ENCODE results near the gene IFNA6. TPM values are rescaled to one million over a fixed set of nuclear protein-coding genes. Genes with fewer than 3 reads are reported as not detected.

Gene IFNA6
- total and polyA plus RNA-seq, 2 of the 8 experiments (the other 6 are each of a cell fraction or from before 2014, with no cell fraction given): not detected

DNA sequence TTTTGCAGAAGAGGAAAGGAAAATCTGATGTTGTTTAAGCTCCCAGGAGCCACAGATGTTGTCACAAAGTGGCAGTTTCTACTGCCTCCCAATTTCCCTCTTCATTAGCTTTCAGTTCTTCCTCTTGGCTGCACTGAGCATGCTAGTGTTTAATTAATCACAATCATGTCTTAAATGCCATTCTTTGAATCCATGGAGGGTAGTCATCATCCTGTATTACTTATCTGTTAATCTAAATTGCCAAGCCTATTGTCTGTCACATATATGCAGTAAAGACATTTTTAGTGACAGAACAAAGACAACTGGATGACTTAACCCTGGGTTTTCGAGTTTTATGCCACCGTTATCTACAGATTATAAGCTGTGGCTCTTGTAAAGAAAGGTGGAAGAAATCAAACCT is 30.2 kb downstream of the IFNA6 start:
- Histone ChIP-seq H2BK12ac (ENCODE audit: low read depth, low read length) (no peak overlapping the region), H2BK5ac (ENCODE audit: low read depth, low read length) (no peak overlapping the region), H3K4ac (replicated peaks; ENCODE audit: insufficient read length, low read depth, low read length) (no peak overlapping the region), H3K36me3 (ENCODE audit: control insufficient read depth in 2 of 4, insufficient read depth in 4 of 4, low read length in 3 of 4) (peaks cover 0 to 2% (median 0%) of the 10 kb centered on the region in 4 experiments; a peak in 1 of 8 replicates), H3K79me2 (ENCODE audit: control insufficient read depth in 1 of 2, insufficient read depth in 2 of 2, low read length in 2 of 2) (no peaks in the 10 kb centered on the region), H3K4me1 (replicated peaks in 1 of 4; ENCODE audit: control insufficient read depth in 3 of 4, insufficient read depth in 4 of 4, low read length in 3 of 4) (no peaks in the 10 kb centered on the region), H4K20me1 (replicated peaks in 1 of 2; ENCODE audit: control insufficient read depth in 1 of 2, insufficient read depth in 2 of 2, low read length in 2 of 2) (no peaks in the 10 kb centered on the region), H4K5ac (ENCODE audit: insufficient read length, low read depth, low read length) (no peak overlapping the region), H3K56ac (replicated peaks; ENCODE audit: insufficient read length, low read depth, low read length) (no peak overlapping the region), H4K91ac (replicated peaks; ENCODE audit: insufficient read length, low read length) (no peak overlapping the region), H2BK20ac (ENCODE audit: low read length) (no peak overlapping the region), H3K9ac (replicated peaks in 1 of 4; ENCODE audit: extremely low read depth in 1 of 4, low read depth in 3 of 4, low read length in 3 of 4) (no peak overlapping the region), H4K8ac (ENCODE audit: extremely low read depth, insufficient read depth, low read length) (no peak overlapping the region), H3K9me3 (ENCODE audit: insufficient read depth in 2 of 2, low read depth in 1 of 2, low read length in 1 of 2) (no peaks in the 10 kb centered on the region), H3K27ac (ENCODE audit: low read depth, low read length) (no peak overlapping the region), H2BK120ac (replicated peaks; ENCODE audit: low read depth, low read length) (no peak overlapping the region), H3K27me3 (replicated peaks in 1 of 4; ENCODE audit: control insufficient read depth in 3 of 4, extremely low read depth in 1 of 4, insufficient read depth in 3 of 4, low read length in 3 of 4) (no peaks in the 10 kb centered on the region), H3K23ac (ENCODE audit: insufficient read length) (no peak overlapping the region), H3K4me3 (ENCODE audit: extremely low read depth in 1 of 4, insufficient read depth in 2 of 4, low read depth in 3 of 4, low read length in 4 of 4) (no peak overlapping the region), H2BK15ac (ENCODE audit: low read length) (no peak overlapping the region), H3K79me1 (ENCODE audit: low read depth, low read length) (no peaks in the 10 kb centered on the region), H2AFZ (ENCODE audit: low read length) (no peak overlapping the region), H3K4me2 (ENCODE audit: insufficient read depth in 1 of 2, low read depth in 2 of 2, low read length in 2 of 2) (no peak overlapping the region), H2AK5ac (ENCODE audit: low read depth, low read length) (no peak overlapping the region), H3K14ac (ENCODE audit: insufficient read length) (no peak overlapping the region), H3K18ac (ENCODE audit: extremely low read depth, low read length) (no peak overlapping the region), H3K23me2 (ENCODE audit: low read depth, low read length) (no peaks in the 10 kb centered on the region)
- DNase-seq (ENCODE audit: low read depth in 1 of 2, low spot score in 2 of 2) (no peak), FAIRE-seq (no peak)
- ChIA-PET CTCF (ENCODE audit: partially characterized antibody) (interaction anchor here (0.7 to 3.8 kb wide), 12 partner anchors 17 to 388 kb away, joined by 3 to 20 read pairs (median 4); no protein-coding TSS in a partner anchor), POLR2A (ENCODE audit: partially characterized antibody) (no interaction called here)
- 78% methylated on average over 2 of the region's 2 CpGs; no CpG with 5 or more reads in 1 of the 2 experiments for WGBS, 2 experiments (ENCODE audit: extremely low coverage in 1 of 2, insufficient coverage in 1 of 2, insufficient read length in 1 of 2, insufficient replicate concordance in 2 of 2, low coverage in 1 of 2, low lambda C conversion rate in 2 of 2, missing lambda C conversion rate in 1 of 2)
- TF ChIP-seq CEBPB (IDR thresholded peaks at IDR 0.05; ENCODE audit: low read depth, low read length) (no peak), SIRT6 (IDR thresholded peaks at IDR 0.05; ENCODE audit: low read length) (no peak), RNF2 (IDR thresholded peaks at IDR 0.05; ENCODE audit: borderline replicate concordance, low read depth, low read length, missing control alignments, poor library complexity, severe bottlenecking) (no peak), BCL11A (IDR thresholded peaks at IDR 0.05; ENCODE audit: low read depth in 2 of 2, low read length in 2 of 2) (no peak), SIX5 (IDR thresholded peaks at IDR 0.05; ENCODE audit: low read depth, low read length) (no peak)

All from H1 (cell line).